GM23338 (cell line): Measurements from ENCODE around the gene PPP2R2B. TPM values are rescaled to one million over a fixed set of nuclear protein-coding genes. Genes with fewer than 3 reads are reported as not detected.
A peak's percentile ranks its signal among the peaks of the same experiment; 100 is the strongest.

Source experiments
- ATAC-seq: fragments of 200-7000 bp; cut with Tn5 transposase; 3 replicates; pipeline ENCODE4 v1.9.1; 2020
- DNase-seq: peaks from one replicate; pipeline ENCODE4 v3.0.0-alpha.2; 2015; ENCODE audit warnings: low spot score
- H2AFZ ChIP-seq: fragments of 200-600 bp; sonication (generic); 2 replicates; pipeline ENCODE4 v1.8.0; 2016; ENCODE audit warnings: antibody characterized with exemption, mild to moderate bottlenecking, moderate library complexity
- H3F3A ChIP-seq: fragments of 200-600 bp; sonication (generic); replicated peaks from 2 replicates; pipeline ENCODE4 v1.8.0; 2017; ENCODE audit warnings: antibody characterized with exemption, mixed run types, low read depth
- H3K27ac ChIP-seq: fragments of 200-600 bp; sonication (generic); 2 replicates; pipeline ENCODE4 v1.6.1; 2016; ENCODE audit warnings: low read depth
- H3K27me3 ChIP-seq: fragments of 200-600 bp; sonication (generic); 2 replicates; pipeline ENCODE4 v1.8.0; 2016; ENCODE audit warnings: mild to moderate bottlenecking, mixed run types, moderate library complexity; ENCODE audit not compliant: insufficient read depth
- H3K36me3 ChIP-seq: fragments of 200-600 bp; sonication (generic); 2 replicates; pipeline ENCODE4 v1.8.0; 2016; ENCODE audit warnings: mild to moderate bottlenecking; ENCODE audit not compliant: insufficient read depth
- H3K4me1 ChIP-seq: fragments of 200-600 bp; sonication (generic); 2 replicates; pipeline ENCODE4 v1.8.0; 2016; ENCODE audit warnings: mild to moderate bottlenecking, moderate library complexity; ENCODE audit not compliant: insufficient read depth
- H3K4me2 ChIP-seq: fragments of 200-600 bp; sonication (generic); 2 replicates; pipeline ENCODE4 v1.7.1; 2017; ENCODE audit warnings: mixed run types
- H3K4me3 ChIP-seq: fragments of 200-600 bp; sonication (generic); 2 replicates; pipeline ENCODE4 v1.6.1; 2016; ENCODE audit warnings: mixed run types
- H3K79me2 ChIP-seq: fragments of 200-600 bp; sonication (generic); replicated peaks from 2 replicates; pipeline ENCODE4 v1.8.0; 2017; ENCODE audit warnings: mild to moderate bottlenecking; ENCODE audit not compliant: insufficient read depth
- H3K9me2 ChIP-seq: fragments of 200-600 bp; sonication (generic); 2 replicates; pipeline ENCODE4 v1.8.0; 2017; ENCODE audit not compliant: insufficient read depth
- H4K20me1 ChIP-seq: fragments of 200-600 bp; sonication (generic); replicated peaks from 2 replicates; pipeline ENCODE4 v1.8.0; 2017; ENCODE audit warnings: mild to moderate bottlenecking; ENCODE audit not compliant: insufficient read depth
- H3K27ac Mint-ChIP-seq: 2 replicates; pipeline ENCODE4 v1.8.0; 2020; ENCODE audit warnings: inconsistent platforms, mild to moderate bottlenecking, moderate library complexity, mixed read lengths
- H3K27me3 Mint-ChIP-seq: 3 replicates; pipeline ENCODE4 v1.8.0; 2022; ENCODE audit warnings: low read depth, mild to moderate bottlenecking, moderate library complexity, mixed read lengths, inconsistent platforms; ENCODE audit not compliant: insufficient read depth, poor library complexity
- H3K36me3 Mint-ChIP-seq: 3 replicates; pipeline ENCODE4 v1.8.0; 2021; ENCODE audit warnings: low read depth, mild to moderate bottlenecking, inconsistent platforms, moderate library complexity, mixed read lengths
- H3K4me1 Mint-ChIP-seq: 3 replicates; pipeline ENCODE4 v1.8.0; 2020; ENCODE audit warnings: mild to moderate bottlenecking, inconsistent platforms, mixed read lengths
- H3K4me3 Mint-ChIP-seq: 3 replicates; pipeline ENCODE4 v1.8.0; 2021; ENCODE audit warnings: moderate library complexity, mild to moderate bottlenecking, inconsistent platforms, mixed read lengths
- H3K9me3 Mint-ChIP-seq: 3 replicates; pipeline ENCODE4 v1.8.0; 2020; ENCODE audit warnings: moderate library complexity, mild to moderate bottlenecking, inconsistent platforms, mixed read lengths
- CREB1 ChIP-seq: fragments of 250-450 bp; sonication (Bioruptor Pico); IDR thresholded peaks from 2 replicates; pipeline ENCODE4 v1.5.0; 2020; ENCODE audit warnings: low read depth, mild to moderate bottlenecking, moderate library complexity
- CTCF ChIP-seq, 2 experiments: fragments of 200-600 bp in 1 of 2; sonication (generic) in 1 of 2; conservative IDR thresholded peaks; 2 replicates each; pipeline versions ENCODE4 v1.5.1 to v1.6.1; 2016 to 2017; ENCODE audit warnings: antibody characterized with exemption in 2 of 2, low read depth in 2 of 2, mild to moderate bottlenecking in 2 of 2, moderate library complexity in 1 of 2
- JUNB ChIP-seq: IDR thresholded peaks from one replicate; pipeline ENCODE4 v1.6.1; 2016; ENCODE audit warnings: antibody characterized with exemption; ENCODE audit not compliant: unreplicated experiment
- POLR2AphosphoS5 ChIP-seq: IDR thresholded peaks from 2 replicates; pipeline ENCODE4 v1.6.1; 2016; ENCODE audit warnings: antibody characterized with exemption, low read depth
- STAT1 ChIP-seq: IDR thresholded peaks from one replicate; pipeline ENCODE4 v1.6.1; 2016; ENCODE audit warnings: antibody characterized with exemption; ENCODE audit not compliant: unreplicated experiment
- ZNF114 ChIP-seq: fragments of 250-450 bp; sonication (Bioruptor Pico); IDR thresholded peaks from 2 replicates; pipeline ENCODE4 v1.5.0; 2020; ENCODE audit warnings: mild to moderate bottlenecking, moderate library complexity
- ZNF462 ChIP-seq: fragments of 250-450 bp; sonication (Bioruptor Pico); IDR thresholded peaks from 2 replicates; pipeline ENCODE4 v1.5.0; 2020; ENCODE audit warnings: mild to moderate bottlenecking, moderate library complexity
- polyA plus RNA-seq: library from polyadenylated mRNA; unstranded; fragments of >200 nt; fragmentation: Nextera tagmentation; extraction: Ambion mirVana; gene quantifications from 2 replicates; pipeline ENCODE4 v1.2.1, GENCODE V29; 2016
- total RNA-seq: library from RNA; depleted of rRNA; stranded (reverse); fragments of >200 nt; shearing (Covaris generic); gene quantifications from 2 replicates; pipeline ENCODE4 v1.2.3, GENCODE V29; 2014

Gene PPP2R2B
- total and polyA plus RNA-seq, 2 experiments from 2014 or later: 21.3 to 33.9 TPM

DNA sequence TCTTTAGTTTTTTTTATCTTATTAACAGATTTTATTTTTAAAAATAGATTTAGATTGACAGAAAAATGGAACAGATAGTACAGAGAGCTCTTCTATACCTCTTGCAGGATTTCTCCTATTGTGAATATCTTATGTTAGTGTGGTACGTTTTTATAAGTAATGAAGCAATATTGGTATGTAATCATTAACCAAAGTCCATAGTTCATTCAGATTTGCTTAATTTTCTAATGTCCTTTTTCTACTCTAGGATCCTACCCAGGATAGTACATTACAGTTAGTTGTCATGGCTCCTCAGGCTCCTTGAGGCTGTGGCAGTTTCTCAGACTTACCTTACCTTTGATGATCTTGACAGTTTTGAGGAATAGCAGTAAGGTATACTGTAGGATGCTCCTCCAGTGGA lies 30.4 kb downstream of the PPP2R2B start:
- Histone ChIP-seq H3K27me3 (no peaks in the 10 kb centered on the region), H3K9me2 (no peaks in the 10 kb centered on the region), H3F3A (no peaks in the 10 kb centered on the region), H3K36me3 (no peaks in the 10 kb centered on the region), H3K79me2 (no peaks in the 10 kb centered on the region), H3K4me2 (no peak overlapping the region), H4K20me1 (no peaks in the 10 kb centered on the region), H3K27ac (no peak overlapping the region), H3K4me3 (no peak overlapping the region), H2AFZ (no peak overlapping the region), H3K4me1 (peaks cover 7% of the 10 kb centered on the region)
- no peak for TF ChIP-seq POLR2AphosphoS5
- TF ChIP-seq ZNF462 (CRISPR knock-in tag): no peak
- TF ChIP-seq STAT1: no peak
- no peak for TF ChIP-seq CTCF (conservative IDR thresholded peaks at IDR 0.05; ENCODE audit: low read depth in 2 of 2)
- no peaks in the 10 kb centered on the region for H3K27me3 Mint-ChIP-seq
- H3K4me3 Mint-ChIP-seq: no peak overlapping the region
- H3K9me3 Mint-ChIP-seq: no peaks in the 10 kb centered on the region
- no peak for DNase-seq
- H3K27ac Mint-ChIP-seq: no peak overlapping the region
- ATAC-seq: no peak
- H3K36me3 Mint-ChIP-seq: no peaks in the 10 kb centered on the region; the same call in 2 of the 3 replicates
- peaks cover 20% of the 10 kb centered on the region for H3K4me1 Mint-ChIP-seq

DNA sequence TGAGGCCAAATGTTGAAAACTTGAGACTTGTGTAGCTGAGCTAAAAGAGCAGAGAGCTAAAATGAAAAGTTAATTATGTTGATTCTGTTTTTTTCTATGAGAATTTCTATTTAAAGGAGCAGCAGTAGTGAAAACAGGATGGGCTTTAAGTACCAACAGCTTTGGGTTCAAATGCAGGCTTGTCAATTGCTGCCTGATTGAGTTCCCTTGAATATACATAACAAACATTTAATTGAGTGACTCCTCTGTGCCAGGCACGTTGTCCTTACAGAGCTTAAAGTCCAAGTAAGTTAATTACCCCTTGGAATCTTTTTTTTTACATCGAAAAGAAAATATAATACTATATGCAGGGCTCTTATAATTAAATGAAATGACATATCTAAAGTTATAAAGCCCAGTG lies 38.5 kb downstream of the PPP2R2B start:
- H3K9me2 ChIP-seq: no peaks in the 10 kb centered on the region
- no peaks in the 10 kb centered on the region for H3K4me1 ChIP-seq
- H3K4me3 ChIP-seq: no peak overlapping the region
- no peak overlapping the region for H3K4me2 ChIP-seq
- no peak for ATAC-seq
- peaks cover 5% of the 10 kb centered on the region for H3K27me3 Mint-ChIP-seq
- peaks cover 10% of the 10 kb centered on the region; the same call in 2 of the 3 replicates for H3K36me3 Mint-ChIP-seq
- no peak overlapping the region for H3K27ac Mint-ChIP-seq
- no peak overlapping the region for H2AFZ ChIP-seq
- no peaks in the 10 kb centered on the region for H3K27me3 ChIP-seq
- H3K27ac ChIP-seq: no peak overlapping the region
- peak; percentile 17 for DNase-seq
- H3K79me2 ChIP-seq: no peaks in the 10 kb centered on the region
- no peak overlapping the region for H3K4me3 Mint-ChIP-seq
- H4K20me1 ChIP-seq: no peaks in the 10 kb centered on the region
- H3K36me3 ChIP-seq: no peaks in the 10 kb centered on the region
- no peaks in the 10 kb centered on the region for H3F3A ChIP-seq
- peaks cover 7% of the 10 kb centered on the region for H3K4me1 Mint-ChIP-seq
- H3K9me3 Mint-ChIP-seq: no peaks in the 10 kb centered on the region; the same call in 2 of the 3 replicates
- no peak for TF ChIP-seq ZNF114 (CRISPR knock-in tag)
- TF ChIP-seq CREB1 (CRISPR knock-in tag): no peak
- no peak for TF ChIP-seq STAT1
- TF ChIP-seq JUNB: no peak
- no peak for TF ChIP-seq CTCF (conservative IDR thresholded peaks at IDR 0.05; ENCODE audit: low read depth in 2 of 2)
